ENCODE data around the gene DERL3.

Gene DERL3

GRCh38 chr22:23837911-23838680 is 710 bp downstream of the DERL3 start:
- peak overlapping the region; percentile 75 for H3K4me3 ChIP-seq (ENCODE audit: low read depth, low read length)
- no peak for DNase-seq (ENCODE audit: low read depth)
- TF ChIP-seq, protein P1, sequence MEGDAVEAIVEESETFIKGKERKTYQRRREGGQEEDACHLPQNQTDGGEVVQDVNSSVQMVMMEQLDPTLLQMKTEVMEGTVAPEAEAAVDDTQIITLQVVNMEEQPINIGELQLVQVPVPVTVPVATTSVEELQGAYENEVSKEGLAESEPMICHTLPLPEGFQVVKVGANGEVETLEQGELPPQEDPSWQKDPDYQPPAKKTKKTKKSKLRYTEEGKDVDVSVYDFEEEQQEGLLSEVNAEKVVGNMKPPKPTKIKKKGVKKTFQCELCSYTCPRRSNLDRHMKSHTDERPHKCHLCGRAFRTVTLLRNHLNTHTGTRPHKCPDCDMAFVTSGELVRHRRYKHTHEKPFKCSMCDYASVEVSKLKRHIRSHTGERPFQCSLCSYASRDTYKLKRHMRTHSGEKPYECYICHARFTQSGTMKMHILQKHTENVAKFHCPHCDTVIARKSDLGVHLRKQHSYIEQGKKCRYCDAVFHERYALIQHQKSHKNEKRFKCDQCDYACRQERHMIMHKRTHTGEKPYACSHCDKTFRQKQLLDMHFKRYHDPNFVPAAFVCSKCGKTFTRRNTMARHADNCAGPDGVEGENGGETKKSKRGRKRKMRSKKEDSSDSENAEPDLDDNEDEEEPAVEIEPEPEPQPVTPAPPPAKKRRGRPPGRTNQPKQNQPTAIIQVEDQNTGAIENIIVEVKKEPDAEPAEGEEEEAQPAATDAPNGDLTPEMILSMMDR (IDR thresholded peaks at IDR 0.05; ENCODE audit: low read depth, low read length, missing control alignments), result no peak

DNA sequence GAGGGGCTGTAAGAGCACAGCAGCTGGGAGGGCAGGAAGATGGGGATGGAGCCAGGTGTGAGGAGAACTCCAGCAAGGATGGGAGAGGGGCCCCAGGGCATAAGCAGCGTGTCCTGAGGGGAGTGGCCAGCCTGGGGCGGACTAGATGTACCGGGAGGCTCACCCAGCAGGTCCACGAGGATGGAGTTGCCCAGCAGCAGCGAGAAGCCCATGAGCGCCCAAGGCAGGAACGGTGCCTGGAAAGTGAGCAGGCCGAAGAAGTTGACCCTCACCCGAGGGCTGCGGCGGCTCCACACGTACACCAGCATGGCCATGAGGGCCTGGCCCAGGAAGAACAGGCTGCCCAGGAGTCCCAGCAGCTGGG is 1.3 kb downstream of the DERL3 start:
- peak overlapping the region; percentile 75 for H3K4me3 ChIP-seq (ENCODE audit: low read depth, low read length)
- TF ChIP-seq, protein P1 (IDR thresholded peaks at IDR 0.05; ENCODE audit: low read depth, low read length, missing control alignments), result no peak
- no peak for DNase-seq (ENCODE audit: low read depth)

- peak overlapping the region; percentile 75 for H3K4me3 ChIP-seq (ENCODE audit: low read depth, low read length)
- TF ChIP-seq, protein P1 (IDR thresholded peaks at IDR 0.05; ENCODE audit: low read depth, low read length, missing control alignments), result no peak
- no peak for DNase-seq (ENCODE audit: low read depth)
Measured at GRCh38 chr22:23836692-23837495, 1.9 kb downstream of the DERL3 start.

GRCh38 chr22:23836281-23836680 is 2.5 kb downstream of the DERL3 start:
- no peak overlapping the region for H3K4me3 ChIP-seq (ENCODE audit: low read depth, low read length)
- DNase-seq (ENCODE audit: low read depth), result no peak
- TF ChIP-seq, protein P1 (IDR thresholded peaks at IDR 0.05; ENCODE audit: low read depth, low read length, missing control alignments), result no peak

- no peak overlapping the region for H3K4me3 ChIP-seq (ENCODE audit: low read depth, low read length)
- TF ChIP-seq, protein P1 (IDR thresholded peaks at IDR 0.05; ENCODE audit: low read depth, low read length, missing control alignments), result no peak
- no peak for DNase-seq (ENCODE audit: low read depth)
Measured at GRCh38 chr22:23835484-23836144, 3.2 kb downstream of the DERL3 start.

- H3K4me3 ChIP-seq (ENCODE audit: low read depth, low read length), result no peak overlapping the region
- TF ChIP-seq, protein P1 (IDR thresholded peaks at IDR 0.05; ENCODE audit: low read depth, low read length, missing control alignments), result no peak
- no peak for DNase-seq (ENCODE audit: low read depth)
Measured at GRCh38 chr22:23834793-23835483, 3.9 kb downstream of the DERL3 start.

All from GM12864 (cell line).